ENCODE data around the gene MMP7.

Gene MMP7

DNA sequence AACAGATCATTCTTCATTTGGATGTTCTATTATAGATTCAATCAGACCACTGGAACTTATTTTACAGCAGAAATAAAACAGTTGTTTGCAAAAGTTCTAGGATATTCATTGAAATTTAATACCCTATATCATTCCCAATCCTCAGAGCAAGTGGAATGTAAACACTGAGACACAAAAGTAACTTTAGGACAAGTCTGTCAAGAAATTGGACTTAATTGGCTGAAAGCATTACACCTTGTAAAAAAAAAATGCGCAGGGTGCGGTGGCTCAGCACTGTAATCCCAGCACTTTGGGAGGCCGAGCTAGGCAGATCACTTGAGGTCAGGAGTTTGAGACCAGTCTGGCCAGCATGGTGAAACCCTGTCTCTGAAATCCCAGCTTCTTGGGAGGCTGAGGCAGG is 48.1 kb downstream of the MMP7 start:
- no peak for DNase-seq (ENCODE audit: low read depth in 1 of 2, low spot score in 1 of 2)
- no peak for TF ChIP-seq JUND (IDR thresholded peaks at IDR 0.05; ENCODE audit: low read depth)

DNA sequence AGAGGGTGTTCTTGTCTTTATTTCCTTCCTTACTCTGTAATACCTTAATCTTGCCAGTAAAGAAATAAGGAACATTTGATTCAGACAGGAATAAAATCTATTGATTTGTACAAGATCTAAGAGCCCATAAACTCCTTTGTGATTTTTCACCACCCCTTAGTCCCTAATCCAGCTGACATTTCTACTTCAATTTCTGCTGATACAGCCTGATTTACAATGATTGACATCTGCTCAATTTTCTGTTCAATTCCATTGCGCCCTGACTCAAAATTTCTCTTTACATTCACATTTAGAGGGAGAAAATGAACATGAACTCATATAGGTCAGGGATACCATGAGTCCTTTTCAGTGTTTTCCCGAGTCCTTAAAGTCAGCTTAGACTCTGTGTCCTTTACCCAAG is 50.8 kb downstream of the MMP7 start:
- in situ Hi-C loops (cut with HindIII; ENCODE audit: low pct_unique_long_range_greater_than_20kb, low sequenced_read_pairs) = no loop called here
- no peak for DNase-seq (ENCODE audit: low read depth in 1 of 2, low spot score in 1 of 2)
- TF ChIP-seq JUND (IDR thresholded peaks at IDR 0.05; ENCODE audit: low read depth) = no peak

More for the DNA sequence above, 48.1 kb downstream of the MMP7 start:
- in situ Hi-C loops (cut with HindIII; ENCODE audit: low pct_unique_long_range_greater_than_20kb, low sequenced_read_pairs) = no loop called here

DNA sequence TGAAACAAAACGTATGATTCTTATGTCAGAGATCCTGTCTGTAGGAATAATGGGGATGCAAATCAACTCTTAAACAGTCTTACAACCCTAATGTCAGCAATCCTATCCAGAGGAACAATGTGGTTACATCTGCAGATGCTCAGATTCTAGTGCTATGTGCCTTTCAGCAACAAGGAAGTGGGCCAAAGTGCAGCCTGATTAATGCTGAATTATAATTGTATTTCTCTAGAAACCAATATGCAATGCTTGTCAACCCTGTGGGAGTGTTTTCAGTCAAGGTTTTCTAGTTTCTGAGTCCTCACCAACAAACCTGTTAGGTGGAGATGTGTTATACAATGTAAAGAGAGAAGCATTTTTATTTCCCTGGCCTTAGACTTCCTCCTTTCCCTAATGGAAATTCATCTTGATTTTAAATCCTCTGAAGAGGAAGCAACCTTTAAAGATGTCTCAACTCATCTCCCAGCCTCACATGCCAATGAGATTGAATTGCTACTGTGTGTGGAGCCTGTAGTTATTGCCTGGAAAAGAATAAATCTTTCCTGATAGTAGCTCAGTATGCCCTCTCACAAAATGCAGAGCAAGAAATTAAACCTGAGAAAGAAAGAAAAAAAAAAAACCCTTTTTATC is 51.8 kb downstream of the MMP7 start:
- no peak for DNase-seq (ENCODE audit: low read depth in 1 of 2, low spot score in 1 of 2)
- no peak for TF ChIP-seq JUND (IDR thresholded peaks at IDR 0.05; ENCODE audit: low read depth)
- in situ Hi-C loops (cut with HindIII; ENCODE audit: low pct_unique_long_range_greater_than_20kb, low sequenced_read_pairs) = no loop called here

DNA sequence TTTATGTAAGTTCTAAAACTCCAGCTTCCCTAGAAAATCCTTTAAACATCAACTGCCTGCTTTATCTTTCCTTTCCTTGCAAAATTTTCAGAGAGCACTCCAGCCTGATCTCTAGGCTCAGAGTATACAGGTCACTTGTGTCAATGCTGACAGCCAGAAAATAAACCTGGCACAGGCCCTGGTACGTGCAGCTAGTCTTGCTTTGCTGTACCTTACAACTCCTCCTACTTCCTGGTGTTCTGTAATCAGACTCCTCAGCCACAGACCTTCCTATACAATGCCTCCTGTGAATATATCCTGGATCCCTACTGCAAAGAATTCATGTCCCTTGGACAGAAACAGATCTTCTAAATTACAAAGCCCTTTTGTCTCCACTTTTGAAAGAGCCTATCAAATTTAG is 53.7 kb downstream of the MMP7 start:
- peak; percentile 48 to 76 for DNase-seq (ENCODE audit: low read depth in 1 of 2, low spot score in 1 of 2)
- in situ Hi-C loops (cut with HindIII; ENCODE audit: low pct_unique_long_range_greater_than_20kb, low sequenced_read_pairs) = no loop called here
- TF ChIP-seq JUND (IDR thresholded peaks at IDR 0.05; ENCODE audit: low read depth) = no peak

DNA sequence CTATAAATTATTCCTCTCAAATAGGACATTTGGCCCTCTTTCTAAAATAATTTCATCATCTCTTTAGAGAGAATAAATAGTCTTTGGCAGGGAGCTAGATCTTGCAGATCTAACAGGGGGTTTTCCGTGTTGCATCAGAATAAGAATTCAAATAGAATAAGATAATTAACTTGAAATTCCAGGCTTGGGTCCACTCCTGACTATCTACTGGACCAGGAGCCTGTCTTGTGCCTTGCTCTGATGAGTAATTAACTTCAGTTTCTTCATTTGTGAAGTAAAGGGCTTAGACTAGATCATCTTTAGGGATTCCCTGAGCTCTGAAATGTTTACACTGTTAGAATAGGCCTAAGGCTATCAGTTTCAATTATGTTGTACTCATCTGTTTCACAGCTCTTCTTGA is 54.5 kb downstream of the MMP7 start:
- no peak for TF ChIP-seq JUND (IDR thresholded peaks at IDR 0.05; ENCODE audit: low read depth)
- no peak for DNase-seq (ENCODE audit: low read depth in 1 of 2, low spot score in 1 of 2)
- in situ Hi-C loops (cut with HindIII; ENCODE audit: low pct_unique_long_range_greater_than_20kb, low sequenced_read_pairs) = no loop called here

DNA sequence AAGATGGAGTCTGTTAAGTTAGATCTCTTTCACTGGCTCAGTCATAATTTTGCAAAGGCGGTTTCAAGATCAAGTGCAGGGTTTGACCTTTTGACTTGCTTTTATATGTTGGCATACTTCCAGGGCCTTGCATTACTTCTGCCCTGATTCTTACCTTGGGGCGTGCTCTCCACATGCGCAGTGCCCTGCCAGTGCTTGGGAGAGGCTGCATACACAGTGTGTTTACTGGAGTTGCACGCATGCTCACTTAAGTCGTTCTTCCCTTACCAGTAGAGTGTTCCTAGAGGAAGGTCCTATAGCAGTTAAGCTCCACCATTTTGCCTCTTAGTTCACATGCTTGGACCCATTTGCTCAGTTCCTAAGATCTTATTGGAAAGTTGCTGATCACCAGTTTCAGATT is 57.0 kb downstream of the MMP7 start:
- in situ Hi-C loops (cut with HindIII; ENCODE audit: low pct_unique_long_range_greater_than_20kb, low sequenced_read_pairs) = no loop called here
- DNase-seq (ENCODE audit: low read depth in 1 of 2, low spot score in 1 of 2) = no peak
- no peak for TF ChIP-seq JUND (IDR thresholded peaks at IDR 0.05; ENCODE audit: low read depth)

DNA sequence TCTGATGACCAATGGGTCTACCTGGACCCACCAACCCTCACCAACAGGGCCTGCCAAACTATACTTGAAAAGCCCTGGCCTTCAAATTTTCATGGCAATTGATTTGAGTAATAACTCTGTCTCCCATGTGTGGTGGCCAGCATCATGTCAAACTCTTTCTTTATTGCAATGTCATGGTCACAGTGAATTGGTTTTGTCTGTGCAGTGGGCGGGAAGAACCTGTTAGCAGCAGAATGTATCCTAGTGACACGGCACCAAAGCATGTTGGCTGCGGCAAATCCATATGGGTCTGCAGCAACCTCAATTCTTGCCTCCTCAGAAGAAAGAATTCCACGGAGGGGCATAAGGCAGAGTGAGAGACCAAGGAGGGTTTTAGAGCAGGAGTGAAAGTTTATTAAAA is 58.4 kb downstream of the MMP7 start:
- TF ChIP-seq JUND (IDR thresholded peaks at IDR 0.05; ENCODE audit: low read depth) = no peak
- in situ Hi-C loops (cut with HindIII; ENCODE audit: low pct_unique_long_range_greater_than_20kb, low sequenced_read_pairs) = no loop called here
- DNase-seq (ENCODE audit: low read depth in 1 of 2, low spot score in 1 of 2) = no peak

DNA sequence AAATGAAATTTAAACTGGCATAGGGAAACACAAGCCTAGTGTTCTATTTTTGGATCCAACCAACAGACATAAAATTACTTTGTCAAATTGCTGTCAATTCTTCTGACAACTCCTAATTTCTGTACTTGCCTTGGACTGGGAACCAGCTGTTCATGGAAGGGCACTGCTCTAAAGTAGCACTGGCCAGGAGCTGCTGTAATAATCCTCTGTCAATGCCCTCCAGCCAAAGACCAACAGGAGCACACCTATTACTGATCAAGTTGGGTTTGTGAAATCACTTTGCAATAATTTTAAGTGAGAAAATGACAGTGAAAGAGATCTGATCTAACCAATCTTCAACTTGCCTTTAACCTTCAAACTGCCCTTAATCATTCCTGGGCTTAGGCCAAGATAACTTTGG is 59.1 kb downstream of the MMP7 start:
- no peak for DNase-seq (ENCODE audit: low read depth in 1 of 2, low spot score in 1 of 2)
- TF ChIP-seq JUND (IDR thresholded peaks at IDR 0.05; ENCODE audit: low read depth) = no peak
- in situ Hi-C loops (cut with HindIII; ENCODE audit: low pct_unique_long_range_greater_than_20kb, low sequenced_read_pairs) = no loop called here

All from T47D (cell line).